GM23338 (cell line): Measurements from ENCODE around the gene PLEKHG4B. TPM values are rescaled to one million over a fixed set of nuclear protein-coding genes. Genes with fewer than 3 reads are reported as not detected.

ENCODE experiments used
- ATAC-seq: fragments of 200-7000 bp; cut with Tn5 transposase; 3 replicates; pipeline ENCODE4 v1.9.1; 2020
- DNase-seq: peaks from one replicate; pipeline ENCODE4 v3.0.0-alpha.2; 2015; ENCODE audit warnings: low spot score
- H2AFZ ChIP-seq: fragments of 200-600 bp; sonication (generic); 2 replicates; pipeline ENCODE4 v1.8.0; 2016; ENCODE audit warnings: antibody characterized with exemption, mild to moderate bottlenecking, moderate library complexity
- H3F3A ChIP-seq: fragments of 200-600 bp; sonication (generic); replicated peaks from 2 replicates; pipeline ENCODE4 v1.8.0; 2017; ENCODE audit warnings: antibody characterized with exemption, mixed run types, low read depth
- H3K27ac ChIP-seq: fragments of 200-600 bp; sonication (generic); 2 replicates; pipeline ENCODE4 v1.6.1; 2016; ENCODE audit warnings: low read depth
- H3K27me3 ChIP-seq: fragments of 200-600 bp; sonication (generic); 2 replicates; pipeline ENCODE4 v1.8.0; 2016; ENCODE audit warnings: mild to moderate bottlenecking, mixed run types, moderate library complexity; ENCODE audit not compliant: insufficient read depth
- H3K36me3 ChIP-seq: fragments of 200-600 bp; sonication (generic); 2 replicates; pipeline ENCODE4 v1.8.0; 2016; ENCODE audit warnings: mild to moderate bottlenecking; ENCODE audit not compliant: insufficient read depth
- H3K4me1 ChIP-seq: fragments of 200-600 bp; sonication (generic); 2 replicates; pipeline ENCODE4 v1.8.0; 2016; ENCODE audit warnings: mild to moderate bottlenecking, moderate library complexity; ENCODE audit not compliant: insufficient read depth
- H3K4me2 ChIP-seq: fragments of 200-600 bp; sonication (generic); 2 replicates; pipeline ENCODE4 v1.7.1; 2017; ENCODE audit warnings: mixed run types
- H3K4me3 ChIP-seq: fragments of 200-600 bp; sonication (generic); 2 replicates; pipeline ENCODE4 v1.6.1; 2016; ENCODE audit warnings: mixed run types
- H3K79me2 ChIP-seq: fragments of 200-600 bp; sonication (generic); replicated peaks from 2 replicates; pipeline ENCODE4 v1.8.0; 2017; ENCODE audit warnings: mild to moderate bottlenecking; ENCODE audit not compliant: insufficient read depth
- H3K9me2 ChIP-seq: fragments of 200-600 bp; sonication (generic); 2 replicates; pipeline ENCODE4 v1.8.0; 2017; ENCODE audit not compliant: insufficient read depth
- H4K20me1 ChIP-seq: fragments of 200-600 bp; sonication (generic); replicated peaks from 2 replicates; pipeline ENCODE4 v1.8.0; 2017; ENCODE audit warnings: mild to moderate bottlenecking; ENCODE audit not compliant: insufficient read depth
- H3K27ac Mint-ChIP-seq: 2 replicates; pipeline ENCODE4 v1.8.0; 2020; ENCODE audit warnings: inconsistent platforms, mild to moderate bottlenecking, moderate library complexity, mixed read lengths
- H3K27me3 Mint-ChIP-seq: 3 replicates; pipeline ENCODE4 v1.8.0; 2022; ENCODE audit warnings: low read depth, mild to moderate bottlenecking, moderate library complexity, mixed read lengths, inconsistent platforms; ENCODE audit not compliant: insufficient read depth, poor library complexity
- H3K36me3 Mint-ChIP-seq: 3 replicates; pipeline ENCODE4 v1.8.0; 2021; ENCODE audit warnings: low read depth, mild to moderate bottlenecking, inconsistent platforms, moderate library complexity, mixed read lengths
- H3K4me1 Mint-ChIP-seq: 3 replicates; pipeline ENCODE4 v1.8.0; 2020; ENCODE audit warnings: mild to moderate bottlenecking, inconsistent platforms, mixed read lengths
- H3K4me3 Mint-ChIP-seq: 3 replicates; pipeline ENCODE4 v1.8.0; 2021; ENCODE audit warnings: moderate library complexity, mild to moderate bottlenecking, inconsistent platforms, mixed read lengths
- H3K9me3 Mint-ChIP-seq: 3 replicates; pipeline ENCODE4 v1.8.0; 2020; ENCODE audit warnings: moderate library complexity, mild to moderate bottlenecking, inconsistent platforms, mixed read lengths
- EZH2 ChIP-seq: fragments of 200-600 bp; sonication (generic); IDR thresholded peaks from one replicate; pipeline ENCODE4 v1.8.0; 2017; ENCODE audit warnings: antibody characterized with exemption, mild to moderate bottlenecking, low read depth; ENCODE audit not compliant: unreplicated experiment
- NANOG ChIP-seq: IDR thresholded peaks from 2 replicates; pipeline ENCODE4 v1.6.1; 2016; ENCODE audit warnings: antibody characterized with exemption, borderline replicate concordance
- STAT1 ChIP-seq: IDR thresholded peaks from one replicate; pipeline ENCODE4 v1.6.1; 2016; ENCODE audit warnings: antibody characterized with exemption; ENCODE audit not compliant: unreplicated experiment
- ZNF331 ChIP-seq: fragments of 250-450 bp; sonication (Bioruptor Pico); IDR thresholded peaks from 2 replicates; pipeline ENCODE4 v1.5.0; 2020; ENCODE audit warnings: low read depth, mild to moderate bottlenecking, moderate library complexity
- polyA plus RNA-seq: library from polyadenylated mRNA; unstranded; fragments of >200 nt; fragmentation: Nextera tagmentation; extraction: Ambion mirVana; gene quantifications from 2 replicates; pipeline ENCODE4 v1.2.1, GENCODE V29; 2016
- total RNA-seq: library from RNA; depleted of rRNA; stranded (reverse); fragments of >200 nt; shearing (Covaris generic); gene quantifications from 2 replicates; pipeline ENCODE4 v1.2.3, GENCODE V29; 2014
- TF ChIP-seq, protein P1 (sequence below): fragments of 250-450 bp; sonication (Bioruptor Pico); IDR thresholded peaks from 2 replicates; pipeline ENCODE4 v1.5.0; 2020; ENCODE audit warnings: mild to moderate bottlenecking, moderate library complexity
- TF ChIP-seq, protein P2 (sequence below): IDR thresholded peaks from one replicate; pipeline ENCODE4 v1.6.1; 2018; ENCODE audit warnings: antibody characterized with exemption; ENCODE audit not compliant: unreplicated experiment

Gene PLEKHG4B
- total and polyA plus RNA-seq, 2 experiments from 2014 or later: 33.5 to 54.8 TPM

- TF ChIP-seq, protein P1, sequence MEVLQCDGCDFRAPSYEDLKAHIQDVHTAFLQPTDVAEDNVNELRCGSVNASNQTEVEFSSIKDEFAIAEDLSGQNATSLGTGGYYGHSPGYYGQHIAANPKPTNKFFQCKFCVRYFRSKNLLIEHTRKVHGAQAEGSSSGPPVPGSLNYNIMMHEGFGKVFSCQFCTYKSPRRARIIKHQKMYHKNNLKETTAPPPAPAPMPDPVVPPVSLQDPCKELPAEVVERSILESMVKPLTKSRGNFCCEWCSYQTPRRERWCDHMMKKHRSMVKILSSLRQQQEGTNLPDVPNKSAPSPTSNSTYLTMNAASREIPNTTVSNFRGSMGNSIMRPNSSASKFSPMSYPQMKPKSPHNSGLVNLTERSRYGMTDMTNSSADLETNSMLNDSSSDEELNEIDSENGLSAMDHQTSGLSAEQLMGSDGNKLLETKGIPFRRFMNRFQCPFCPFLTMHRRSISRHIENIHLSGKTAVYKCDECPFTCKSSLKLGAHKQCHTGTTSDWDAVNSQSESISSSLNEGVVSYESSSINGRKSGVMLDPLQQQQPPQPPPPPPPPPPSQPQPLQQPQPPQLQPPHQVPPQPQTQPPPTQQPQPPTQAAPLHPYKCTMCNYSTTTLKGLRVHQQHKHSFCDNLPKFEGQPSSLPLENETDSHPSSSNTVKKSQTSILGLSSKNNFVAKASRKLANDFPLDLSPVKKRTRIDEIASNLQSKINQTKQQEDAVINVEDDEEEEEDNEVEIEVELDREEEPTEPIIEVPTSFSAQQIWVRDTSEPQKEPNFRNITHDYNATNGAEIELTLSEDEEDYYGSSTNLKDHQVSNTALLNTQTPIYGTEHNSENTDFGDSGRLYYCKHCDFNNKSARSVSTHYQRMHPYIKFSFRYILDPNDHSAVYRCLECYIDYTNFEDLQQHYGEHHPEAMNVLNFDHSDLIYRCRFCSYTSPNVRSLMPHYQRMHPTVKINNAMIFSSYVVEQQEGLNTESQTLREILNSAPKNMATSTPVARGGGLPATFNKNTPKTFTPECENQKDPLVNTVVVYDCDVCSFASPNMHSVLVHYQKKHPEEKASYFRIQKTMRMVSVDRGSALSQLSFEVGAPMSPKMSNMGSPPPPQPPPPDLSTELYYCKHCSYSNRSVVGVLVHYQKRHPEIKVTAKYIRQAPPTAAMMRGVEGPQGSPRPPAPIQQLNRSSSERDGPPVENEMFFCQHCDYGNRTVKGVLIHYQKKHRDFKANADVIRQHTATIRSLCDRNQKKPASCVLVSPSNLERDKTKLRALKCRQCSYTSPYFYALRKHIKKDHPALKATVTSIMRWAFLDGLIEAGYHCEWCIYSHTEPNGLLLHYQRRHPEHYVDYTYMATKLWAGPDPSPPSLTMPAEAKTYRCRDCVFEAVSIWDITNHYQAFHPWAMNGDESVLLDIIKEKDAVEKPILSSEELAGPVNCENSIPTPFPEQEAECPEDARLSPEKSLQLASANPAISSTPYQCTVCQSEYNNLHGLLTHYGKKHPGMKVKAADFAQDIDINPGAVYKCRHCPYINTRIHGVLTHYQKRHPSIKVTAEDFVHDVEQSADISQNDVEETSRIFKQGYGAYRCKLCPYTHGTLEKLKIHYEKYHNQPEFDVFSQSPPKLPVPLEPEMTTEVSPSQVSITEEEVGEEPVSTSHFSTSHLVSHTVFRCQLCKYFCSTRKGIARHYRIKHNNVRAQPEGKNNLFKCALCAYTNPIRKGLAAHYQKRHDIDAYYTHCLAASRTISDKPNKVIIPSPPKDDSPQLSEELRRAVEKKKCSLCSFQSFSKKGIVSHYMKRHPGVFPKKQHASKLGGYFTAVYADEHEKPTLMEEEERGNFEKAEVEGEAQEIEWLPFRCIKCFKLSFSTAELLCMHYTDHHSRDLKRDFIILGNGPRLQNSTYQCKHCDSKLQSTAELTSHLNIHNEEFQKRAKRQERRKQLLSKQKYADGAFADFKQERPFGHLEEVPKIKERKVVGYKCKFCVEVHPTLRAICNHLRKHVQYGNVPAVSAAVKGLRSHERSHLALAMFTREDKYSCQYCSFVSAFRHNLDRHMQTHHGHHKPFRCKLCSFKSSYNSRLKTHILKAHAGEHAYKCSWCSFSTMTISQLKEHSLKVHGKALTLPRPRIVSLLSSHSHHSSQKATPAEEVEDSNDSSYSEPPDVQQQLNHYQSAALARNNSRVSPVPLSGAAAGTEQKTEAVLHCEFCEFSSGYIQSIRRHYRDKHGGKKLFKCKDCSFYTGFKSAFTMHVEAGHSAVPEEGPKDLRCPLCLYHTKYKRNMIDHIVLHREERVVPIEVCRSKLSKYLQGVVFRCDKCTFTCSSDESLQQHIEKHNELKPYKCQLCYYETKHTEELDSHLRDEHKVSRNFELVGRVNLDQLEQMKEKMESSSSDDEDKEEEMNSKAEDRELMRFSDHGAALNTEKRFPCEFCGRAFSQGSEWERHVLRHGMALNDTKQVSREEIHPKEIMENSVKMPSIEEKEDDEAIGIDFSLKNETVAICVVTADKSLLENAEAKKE (CRISPR knock-in tag): no peak
- no peak for TF ChIP-seq STAT1
Measured at GRCh38 chr5:179401-179800, 87.4 kb downstream of the PLEKHG4B start (continued).

DNA sequence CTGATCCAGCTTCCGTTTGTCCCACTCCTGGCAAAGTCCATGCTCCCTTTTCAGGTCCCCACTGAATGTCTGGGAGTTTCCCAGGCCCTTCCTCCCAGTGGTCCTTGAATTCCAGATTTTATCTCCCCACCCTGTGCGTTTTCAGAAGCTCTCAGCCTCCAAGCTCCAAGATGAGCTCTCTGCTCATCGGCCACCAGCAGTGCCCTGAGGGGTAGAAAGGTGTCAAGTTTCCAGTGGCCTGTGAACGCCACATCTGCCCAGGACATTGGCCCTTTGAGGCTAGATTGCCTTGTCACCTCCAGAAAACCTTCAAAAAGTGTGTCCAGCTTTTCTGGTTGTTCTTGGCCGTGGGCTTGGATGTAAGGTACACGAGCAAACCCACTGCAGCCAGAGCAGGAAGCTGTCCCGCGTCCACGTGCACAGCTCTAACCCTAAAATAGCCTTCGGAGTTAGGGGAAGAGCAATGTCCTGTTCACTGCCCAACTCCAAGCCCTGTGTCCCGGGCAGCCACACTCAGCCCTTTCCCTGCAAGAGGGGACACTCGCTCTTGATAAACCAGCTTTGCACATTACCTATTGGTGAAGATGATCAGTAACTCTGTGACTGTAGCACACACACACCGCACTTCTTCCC lies 88.4 kb downstream of the PLEKHG4B start:
- Histone ChIP-seq H3K4me2 (no peak overlapping the region), H3F3A (no peaks in the 10 kb centered on the region), H3K9me2 (no peaks in the 10 kb centered on the region), H3K79me2 (no peaks in the 10 kb centered on the region), H3K4me1 (no peaks in the 10 kb centered on the region), H3K4me3 (no peak overlapping the region), H2AFZ (no peak overlapping the region), H4K20me1 (no peaks in the 10 kb centered on the region; the same call in 1 of the 2 replicates), H3K27ac (no peak overlapping the region), H3K36me3 (peaks cover 3% of the 10 kb centered on the region; the same call in 1 of the 2 replicates), H3K27me3 (no peaks in the 10 kb centered on the region)
- Mint-ChIP-seq H3K4me3 (no peak overlapping the region), H3K36me3 (peaks cover 33% of the 10 kb centered on the region), H3K27me3 (no peaks in the 10 kb centered on the region), H3K27ac (no peak overlapping the region), H3K9me3 (no peaks in the 10 kb centered on the region; the same call in 2 of the 3 replicates), H3K4me1 (peaks cover 12% of the 10 kb centered on the region)
- peak; percentile 64 for ATAC-seq
- DNase-seq: no peak
- TF ChIP-seq, protein P2, sequence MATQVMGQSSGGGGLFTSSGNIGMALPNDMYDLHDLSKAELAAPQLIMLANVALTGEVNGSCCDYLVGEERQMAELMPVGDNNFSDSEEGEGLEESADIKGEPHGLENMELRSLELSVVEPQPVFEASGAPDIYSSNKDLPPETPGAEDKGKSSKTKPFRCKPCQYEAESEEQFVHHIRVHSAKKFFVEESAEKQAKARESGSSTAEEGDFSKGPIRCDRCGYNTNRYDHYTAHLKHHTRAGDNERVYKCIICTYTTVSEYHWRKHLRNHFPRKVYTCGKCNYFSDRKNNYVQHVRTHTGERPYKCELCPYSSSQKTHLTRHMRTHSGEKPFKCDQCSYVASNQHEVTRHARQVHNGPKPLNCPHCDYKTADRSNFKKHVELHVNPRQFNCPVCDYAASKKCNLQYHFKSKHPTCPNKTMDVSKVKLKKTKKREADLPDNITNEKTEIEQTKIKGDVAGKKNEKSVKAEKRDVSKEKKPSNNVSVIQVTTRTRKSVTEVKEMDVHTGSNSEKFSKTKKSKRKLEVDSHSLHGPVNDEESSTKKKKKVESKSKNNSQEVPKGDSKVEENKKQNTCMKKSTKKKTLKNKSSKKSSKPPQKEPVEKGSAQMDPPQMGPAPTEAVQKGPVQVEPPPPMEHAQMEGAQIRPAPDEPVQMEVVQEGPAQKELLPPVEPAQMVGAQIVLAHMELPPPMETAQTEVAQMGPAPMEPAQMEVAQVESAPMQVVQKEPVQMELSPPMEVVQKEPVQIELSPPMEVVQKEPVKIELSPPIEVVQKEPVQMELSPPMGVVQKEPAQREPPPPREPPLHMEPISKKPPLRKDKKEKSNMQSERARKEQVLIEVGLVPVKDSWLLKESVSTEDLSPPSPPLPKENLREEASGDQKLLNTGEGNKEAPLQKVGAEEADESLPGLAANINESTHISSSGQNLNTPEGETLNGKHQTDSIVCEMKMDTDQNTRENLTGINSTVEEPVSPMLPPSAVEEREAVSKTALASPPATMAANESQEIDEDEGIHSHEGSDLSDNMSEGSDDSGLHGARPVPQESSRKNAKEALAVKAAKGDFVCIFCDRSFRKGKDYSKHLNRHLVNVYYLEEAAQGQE: no peak
- no peak for TF ChIP-seq EZH2
- no peak for TF ChIP-seq ZNF331 (CRISPR knock-in tag)
- no peak for TF ChIP-seq STAT1
- TF ChIP-seq NANOG: no peak
